HG02943 (cell line): ENCODE data around the gene MOK.
A peak's percentile ranks its signal among the peaks of the same experiment; 100 is the strongest.

ENCODE experiments used
- ATAC-seq: cut with Tn5 transposase; IDR thresholded peaks from one replicate; pipeline ENCODE4 v1.9.1; 2021; ENCODE audit warnings: mild to moderate bottlenecking, low read depth, moderate library complexity; ENCODE audit not compliant: unreplicated experiment

The MOK gene

GRCh38 chr14:102227184-102227964 is 77.6 kb downstream of the MOK start:
- no peak for ATAC-seq

- no peak for ATAC-seq
These were observed 78.4 kb downstream of the MOK start for GRCh38 chr14:102226356-102227125.

DNA sequence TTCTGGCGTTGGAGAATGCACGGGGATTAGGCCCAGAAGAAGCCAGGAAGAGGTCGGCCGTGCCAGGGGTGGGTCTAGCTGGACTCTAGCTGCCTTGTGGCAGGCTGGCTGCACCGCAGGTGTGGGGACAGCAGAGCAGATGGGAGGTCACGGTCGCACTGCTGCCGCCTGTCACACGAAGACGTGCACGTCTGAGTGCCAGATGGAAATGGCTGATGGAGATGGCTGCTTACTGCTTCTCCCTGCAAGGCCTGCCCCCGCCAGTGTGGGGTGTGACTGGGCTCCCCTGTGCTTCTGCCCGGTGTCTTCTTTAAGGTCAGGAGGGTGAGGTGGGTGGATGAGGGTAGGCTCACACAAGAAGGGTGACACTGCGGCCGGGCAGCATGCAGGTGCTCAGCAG is 79.0 kb downstream of the MOK start:
- ATAC-seq, result no peak

GRCh38 chr14:102225386-102225785 is 79.6 kb downstream of the MOK start:
- ATAC-seq, result no peak

DNA sequence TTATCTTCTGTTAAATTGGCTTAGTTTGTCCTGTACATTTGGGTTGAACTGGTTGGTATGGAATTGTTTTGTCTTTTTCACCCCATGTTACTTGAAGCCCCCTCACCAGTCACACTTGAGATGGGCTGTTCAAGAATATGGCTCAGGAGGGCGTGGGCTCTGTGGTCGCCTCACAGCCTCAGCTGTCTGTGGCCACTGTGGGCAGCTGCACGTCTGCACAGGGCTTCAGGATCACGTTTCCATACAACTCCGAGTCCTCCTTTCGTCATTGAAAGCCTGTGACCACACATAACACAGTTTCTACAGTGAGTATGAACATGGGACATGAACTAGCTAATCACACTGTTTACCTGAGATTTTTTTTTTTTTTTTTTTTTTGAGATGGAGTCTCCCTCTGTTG is 81.3 kb downstream of the MOK start:
- no peak for ATAC-seq

DNA sequence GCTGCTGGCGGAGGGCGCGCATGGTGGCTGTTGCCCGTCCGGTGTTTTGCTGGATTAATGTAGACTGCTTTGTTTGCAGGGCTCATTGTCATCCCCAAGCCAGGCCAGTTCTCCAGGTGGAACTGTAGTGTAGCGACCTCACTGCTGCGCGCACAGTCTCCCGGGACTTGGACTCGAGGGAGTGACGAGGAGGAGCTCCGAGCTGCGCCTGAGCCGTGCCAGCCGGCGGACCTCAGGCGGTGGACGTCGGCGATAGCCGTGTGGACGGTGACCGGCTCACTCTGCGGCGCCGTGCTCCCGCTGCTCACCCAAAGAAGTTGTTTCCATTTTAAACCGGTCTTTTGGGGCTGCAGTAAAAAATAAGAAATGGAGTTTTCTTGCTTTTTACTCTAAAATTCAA is 82.2 kb downstream of the MOK start:
- no peak for ATAC-seq

DNA sequence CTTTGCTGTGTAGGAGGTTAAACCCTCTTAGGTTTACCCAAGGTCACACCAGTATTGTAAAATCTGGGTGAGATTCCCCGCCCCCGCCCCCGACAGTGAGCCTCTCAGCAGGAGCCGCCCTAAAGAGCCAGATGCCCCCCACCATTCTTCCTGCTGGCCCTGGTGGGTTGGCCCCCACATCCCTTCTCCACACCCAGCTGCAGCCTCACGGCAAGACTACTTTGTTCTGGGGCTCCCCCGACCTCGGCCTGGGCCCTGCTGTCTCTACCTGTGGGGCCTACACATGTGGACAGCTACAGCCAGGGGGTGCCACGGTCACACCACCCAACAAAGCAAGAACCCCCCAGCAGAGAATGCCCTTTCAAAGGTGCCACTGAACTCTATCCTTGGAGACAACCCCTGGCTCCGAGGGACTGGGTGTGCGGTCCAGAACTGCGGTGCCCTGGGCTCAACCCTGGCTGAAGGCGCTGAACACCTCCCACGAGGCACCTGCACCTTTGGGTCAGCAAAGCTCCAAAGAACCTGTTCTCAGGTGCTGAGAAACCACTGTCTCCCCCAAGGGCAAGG is 82.9 kb downstream of the MOK start:
- ATAC-seq, result no peak

GRCh38 chr14:102221026-102221425 is 83.9 kb downstream of the MOK start:
- no peak for ATAC-seq

- ATAC-seq, result peak; percentile 70
These were observed 84.9 kb downstream of the MOK start for GRCh38 chr14:102220031-102220430.

- ATAC-seq, result no peak
These were observed 85.6 kb downstream of the MOK start for GRCh38 chr14:102219316-102219715.

- ATAC-seq, result no peak
These were observed 86.3 kb downstream of the MOK start for GRCh38 chr14:102218688-102219087.

- no peak for ATAC-seq
These were observed 87.0 kb downstream of the MOK start for GRCh38 chr14:102217987-102218421.

GRCh38 chr14:102217399-102217798 is 87.6 kb downstream of the MOK start:
- no peak for ATAC-seq

DNA sequence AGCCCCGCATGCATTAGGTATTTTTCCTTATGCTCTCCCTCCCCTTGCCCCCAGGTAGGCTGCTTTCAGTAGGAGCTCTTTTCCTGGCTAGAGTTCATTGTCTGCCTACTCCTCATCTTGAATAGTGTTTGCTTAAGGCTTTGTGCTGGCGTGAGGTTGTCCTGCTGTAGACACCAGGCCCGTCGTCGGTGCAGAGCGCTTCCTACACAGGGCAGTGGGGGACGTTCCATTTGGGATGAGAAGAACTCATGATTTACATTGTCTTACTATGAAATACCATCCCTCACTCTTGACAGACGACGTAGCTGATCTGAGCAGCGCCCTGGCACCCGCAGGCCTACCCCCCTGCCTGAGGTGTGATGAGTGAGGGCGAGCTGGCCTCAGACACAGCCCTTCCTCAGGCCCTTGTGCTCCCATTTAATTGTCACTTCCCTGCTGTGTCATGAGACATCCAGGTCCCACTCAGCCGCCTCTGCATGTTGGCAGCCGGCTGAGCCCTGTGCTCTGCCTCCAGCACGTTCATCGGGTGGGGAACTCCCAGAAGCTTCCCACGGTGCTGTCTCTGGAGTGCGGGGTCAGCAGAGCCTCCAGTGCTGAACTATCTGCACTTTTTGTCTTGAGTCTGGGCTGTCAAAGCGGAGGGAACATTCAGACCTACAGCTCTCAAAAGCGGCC is 89.3 kb downstream of the MOK start:
- no peak for ATAC-seq

DNA sequence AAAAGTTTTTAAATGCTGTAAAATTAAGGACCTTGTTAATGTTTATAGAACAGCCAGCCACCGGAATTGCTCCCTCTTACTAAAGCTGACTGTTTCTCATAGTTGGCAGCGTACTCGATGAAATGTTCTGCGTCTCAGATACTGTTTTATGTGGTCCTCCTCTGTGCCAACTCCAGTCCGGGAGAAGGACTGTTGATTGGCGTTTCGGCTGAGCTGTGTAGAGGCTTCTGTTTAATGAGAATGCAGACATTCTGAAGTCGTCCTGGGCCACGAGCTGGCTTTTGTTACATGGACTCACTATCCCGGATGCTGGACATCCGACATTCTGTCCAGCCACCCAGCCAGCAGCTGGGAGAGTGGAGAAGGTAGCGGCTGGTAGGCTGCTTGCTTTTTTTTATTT is 89.9 kb downstream of the MOK start:
- no peak for ATAC-seq

GRCh38 chr14:102213984-102214658 is 90.8 kb downstream of the MOK start:
- ATAC-seq, result no peak

DNA sequence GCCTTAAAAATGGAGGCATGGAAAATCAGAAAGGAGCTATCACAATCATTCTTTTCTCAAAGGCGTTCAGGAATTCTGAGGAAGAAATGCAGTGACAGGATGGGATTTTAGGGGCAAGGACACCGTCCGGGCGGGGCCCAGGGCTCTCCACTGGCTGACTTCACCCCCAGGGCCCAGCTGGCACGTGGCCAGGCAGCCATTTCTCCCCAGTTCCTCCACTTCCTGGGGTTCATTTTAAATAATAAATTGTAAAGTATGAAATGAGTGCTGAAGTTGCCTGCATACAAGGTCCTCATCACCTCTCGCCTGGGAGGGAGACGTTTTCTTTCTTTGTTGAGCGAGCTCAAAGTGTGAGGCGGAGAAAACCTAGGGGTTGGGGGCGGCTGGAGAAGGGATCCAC is 91.5 kb downstream of the MOK start:
- ATAC-seq, result no peak

- no peak for ATAC-seq
These were observed 92.1 kb downstream of the MOK start for GRCh38 chr14:102212845-102213244.

DNA sequence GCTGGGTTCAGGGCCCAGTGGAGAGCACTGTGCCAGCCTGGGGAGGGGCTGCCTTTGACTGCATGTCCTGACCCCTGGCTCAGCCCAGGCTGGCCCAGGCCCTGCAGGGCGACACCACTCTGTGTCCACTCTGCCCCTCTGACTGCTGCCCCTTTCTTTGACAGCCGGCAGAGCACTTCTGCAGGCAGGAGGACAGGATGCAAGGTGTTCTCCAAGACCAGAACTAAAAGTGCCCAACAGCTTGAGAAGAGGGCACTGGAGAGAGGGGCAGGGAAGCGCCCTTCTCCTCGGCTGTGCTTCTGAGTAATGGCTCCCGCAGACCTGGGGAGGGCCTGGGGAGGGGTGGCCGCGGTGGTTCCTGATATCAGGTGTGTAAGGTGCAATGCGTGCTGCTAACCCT is 92.6 kb downstream of the MOK start:
- no peak for ATAC-seq

- no peak for ATAC-seq
These were observed 93.7 kb downstream of the MOK start for GRCh38 chr14:102211240-102211639.
